HK-2 (cell line): ENCODE measurements around the gene DEFB113.
"Not testable (repeated sequence)": the region's sequence is repeated elsewhere in the genome, so short reads cannot be mapped to it uniquely, and the experiment has no call there.

ENCODE experiments used
- DNase-seq: peaks from one replicate; pipeline ENCODE4 v3.0.0-alpha.2; 2018; ENCODE audit not compliant: unreplicated experiment

Gene DEFB113

GRCh38 chr6:49969605-49970004 lies at the start of gene DEFB113:
Gene DEFB113, minus strand, starts transcription at chr6:49969625. Its CDS starts 0 bp downstream, at chr6:49969625.
- no peak for DNase-seq

GRCh38 chr6:50007819-50008218 lies 38.4 kb upstream of the DEFB113 start:
- no peak for DNase-seq

GRCh38 chr6:50003139-50003538 lies 33.7 kb upstream of the DEFB113 start:
- no peak for DNase-seq

- DNase-seq, result no peak
Measured at GRCh38 chr6:49995278-49995677, 25.9 kb upstream of the DEFB113 start.

GRCh38 chr6:49988900-49989299 lies 19.5 kb upstream of the DEFB113 start:
- no peak for DNase-seq

- no peak for DNase-seq
Measured at GRCh38 chr6:49987749-49988148, 18.3 kb upstream of the DEFB113 start.

- no peak for DNase-seq
Measured at GRCh38 chr6:49986551-49986950, 17.1 kb upstream of the DEFB113 start.

GRCh38 chr6:49982046-49982445 lies 12.6 kb upstream of the DEFB113 start:
- DNase-seq, result no peak

- DNase-seq, result no peak
Measured at GRCh38 chr6:49980898-49981297, 11.5 kb upstream of the DEFB113 start.

- DNase-seq, result no peak
Measured at GRCh38 chr6:49979584-49979983, 10.2 kb upstream of the DEFB113 start.

GRCh38 chr6:49978332-49979226 lies 9.2 kb upstream of the DEFB113 start:
- no peak for DNase-seq

- no peak for DNase-seq
Measured at GRCh38 chr6:49966823-49967222, 2.6 kb downstream of the DEFB113 start.

- no peak for DNase-seq
Measured at GRCh38 chr6:49966334-49966733, 3.1 kb downstream of the DEFB113 start.

GRCh38 chr6:49964064-49964463 lies 5.4 kb downstream of the DEFB113 start, which contains the start of gene DEFB114:
Gene DEFB114, minus strand, starts transcription at chr6:49964164. Its CDS starts 59 bp downstream, at chr6:49964105.
- DNase-seq, result no peak

GRCh38 chr6:49958180-49958579 lies 11.2 kb downstream of the DEFB113 start:
- no peak for DNase-seq

- DNase-seq, result no peak
Measured at GRCh38 chr6:49955847-49956246, 13.6 kb downstream of the DEFB113 start.

- DNase-seq, result no peak
Measured at GRCh38 chr6:49951926-49952325, 17.5 kb downstream of the DEFB113 start.

- no peak for DNase-seq
Measured at GRCh38 chr6:49950415-49950751, 19.0 kb downstream of the DEFB113 start.

- DNase-seq, result no peak
Measured at GRCh38 chr6:49949062-49949461, 20.4 kb downstream of the DEFB113 start.

- no peak for DNase-seq
Measured at GRCh38 chr6:49946835-49947234, 22.6 kb downstream of the DEFB113 start.

- not testable (repeated sequence) for DNase-seq
Measured at GRCh38 chr6:49944068-49944467, 25.4 kb downstream of the DEFB113 start.

- DNase-seq, result no peak
Measured at GRCh38 chr6:49939993-49940498, 29.4 kb downstream of the DEFB113 start.

- DNase-seq, result no peak
Measured at GRCh38 chr6:49937811-49938210, 31.6 kb downstream of the DEFB113 start.
